DOHH2 (cell line): ENCODE measurements around the gene MVB12B.
A peak's percentile ranks its signal among the peaks of the same experiment; 100 is the strongest.

Source experiments
- H3F3A ChIP-seq: fragments of 200-600 bp; sonication (generic), shearing (Covaris generic); 2 replicates; pipeline ENCODE4 v1.6.0; 2016; ENCODE audit warnings: antibody characterized with exemption, mild to moderate bottlenecking; ENCODE audit not compliant: control insufficient read depth, insufficient read depth
- H3K27ac ChIP-seq: fragments of 200-600 bp; sonication (generic); 2 replicates; pipeline ENCODE4 v1.5.1; 2014; ENCODE audit warnings: low read depth, mild to moderate bottlenecking, low read length, moderate library complexity
- H3K27me3 ChIP-seq: fragments of 200-600 bp; sonication (generic); 2 replicates; pipeline ENCODE4 v1.6.1; 2014; ENCODE audit warnings: mild to moderate bottlenecking, low read length, mixed read lengths; ENCODE audit not compliant: control insufficient read depth
- H3K36me3 ChIP-seq: fragments of 200-600 bp; sonication (generic); 2 replicates; pipeline ENCODE4 v1.6.1; 2014; ENCODE audit warnings: mild to moderate bottlenecking, low read length, moderate library complexity, mixed read lengths; ENCODE audit not compliant: control insufficient read depth
- H3K4me1 ChIP-seq: fragments of 200-600 bp; sonication (generic); 2 replicates; pipeline ENCODE4 v1.6.1; 2014; ENCODE audit warnings: mild to moderate bottlenecking, low read length, mixed read lengths; ENCODE audit not compliant: control insufficient read depth
- H3K4me2 ChIP-seq: fragments of 200-600 bp; sonication (generic); 2 replicates; pipeline ENCODE4 v1.6.0; 2014; ENCODE audit warnings: mild to moderate bottlenecking, low read length, moderate library complexity
- H3K4me3 ChIP-seq: fragments of 200-600 bp; sonication (generic); 2 replicates; pipeline ENCODE4 v1.5.1; 2014; ENCODE audit warnings: mild to moderate bottlenecking, low read length, mixed read lengths
- H3K79me2 ChIP-seq: fragments of 200-600 bp; sonication (generic); 2 replicates; pipeline ENCODE4 v1.6.1; 2014; ENCODE audit warnings: mild to moderate bottlenecking, low read length, mixed read lengths; ENCODE audit not compliant: control insufficient read depth
- H3K9me2 ChIP-seq: fragments of 200-600 bp; sonication (generic); replicated peaks from 2 replicates; pipeline ENCODE4 v1.6.1; 2014; ENCODE audit warnings: mild to moderate bottlenecking, low read length, mixed read lengths; ENCODE audit not compliant: control insufficient read depth
- H3K9me3 ChIP-seq: fragments of 200-600 bp; sonication (generic); 2 replicates; pipeline ENCODE4 v1.6.1; 2014; ENCODE audit warnings: antibody characterized with exemption, low read length, mixed read lengths; ENCODE audit not compliant: control insufficient read depth, insufficient read depth
- H4K20me1 ChIP-seq: fragments of 200-600 bp; sonication (generic); 2 replicates; pipeline ENCODE4 v1.6.0; 2014; ENCODE audit warnings: low read depth, mild to moderate bottlenecking, antibody characterized with exemption, low read length, moderate library complexity; ENCODE audit not compliant: control insufficient read depth, insufficient read depth
- EZH2phosphoT487 ChIP-seq: fragments of 200-600 bp; sonication (generic); IDR thresholded peaks from 2 replicates; pipeline ENCODE4 v1.6.1; 2017; ENCODE audit warnings: borderline replicate concordance, mild to moderate bottlenecking, antibody characterized with exemption, low read length, moderate library complexity, mixed read lengths
- TF ChIP-seq, protein P1 (sequence below): fragments of 200-600 bp; sonication (generic); IDR thresholded peaks from one replicate; pipeline ENCODE4 v1.5.1; 2014; ENCODE audit warnings: antibody characterized with exemption, mild to moderate bottlenecking, low read depth, low read length; ENCODE audit not compliant: poor library complexity, severe bottlenecking

MVB12B gene

DNA sequence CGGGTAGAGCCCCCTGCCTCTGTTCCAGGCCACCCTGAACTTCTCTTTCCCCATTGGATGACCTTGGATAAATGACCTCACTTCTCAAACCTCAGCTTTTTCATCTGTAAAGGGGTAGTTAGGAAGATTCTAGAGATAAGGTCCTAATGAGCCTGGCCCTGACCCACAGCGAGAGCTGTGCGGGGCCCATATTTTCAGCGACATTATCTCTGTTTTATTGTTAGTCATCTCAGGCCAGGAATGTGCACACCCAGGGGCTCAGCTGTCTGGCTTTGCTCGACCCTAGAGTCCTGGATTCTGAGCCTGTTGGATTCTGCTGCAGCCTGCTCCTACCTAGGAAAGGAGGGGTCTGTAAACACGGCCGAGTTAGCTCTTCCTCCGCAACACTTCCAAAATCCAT is 205.9 kb downstream of the MVB12B start:
- H3F3A ChIP-seq, result peaks cover 28% of the 10 kb centered on the region
- H3K9me3 ChIP-seq, result no peaks in the 10 kb centered on the region
- no peaks in the 10 kb centered on the region for H3K36me3 ChIP-seq
- peak overlapping the region; percentile 80 for H3K4me3 ChIP-seq
- TF ChIP-seq, protein P1, sequence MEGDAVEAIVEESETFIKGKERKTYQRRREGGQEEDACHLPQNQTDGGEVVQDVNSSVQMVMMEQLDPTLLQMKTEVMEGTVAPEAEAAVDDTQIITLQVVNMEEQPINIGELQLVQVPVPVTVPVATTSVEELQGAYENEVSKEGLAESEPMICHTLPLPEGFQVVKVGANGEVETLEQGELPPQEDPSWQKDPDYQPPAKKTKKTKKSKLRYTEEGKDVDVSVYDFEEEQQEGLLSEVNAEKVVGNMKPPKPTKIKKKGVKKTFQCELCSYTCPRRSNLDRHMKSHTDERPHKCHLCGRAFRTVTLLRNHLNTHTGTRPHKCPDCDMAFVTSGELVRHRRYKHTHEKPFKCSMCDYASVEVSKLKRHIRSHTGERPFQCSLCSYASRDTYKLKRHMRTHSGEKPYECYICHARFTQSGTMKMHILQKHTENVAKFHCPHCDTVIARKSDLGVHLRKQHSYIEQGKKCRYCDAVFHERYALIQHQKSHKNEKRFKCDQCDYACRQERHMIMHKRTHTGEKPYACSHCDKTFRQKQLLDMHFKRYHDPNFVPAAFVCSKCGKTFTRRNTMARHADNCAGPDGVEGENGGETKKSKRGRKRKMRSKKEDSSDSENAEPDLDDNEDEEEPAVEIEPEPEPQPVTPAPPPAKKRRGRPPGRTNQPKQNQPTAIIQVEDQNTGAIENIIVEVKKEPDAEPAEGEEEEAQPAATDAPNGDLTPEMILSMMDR, result no peak
- TF ChIP-seq EZH2phosphoT487, result no peak
- peak overlapping the region; percentile 100 for H3K27ac ChIP-seq
- no peaks in the 10 kb centered on the region for H3K27me3 ChIP-seq
- H3K4me2 ChIP-seq, result peak overlapping the region; percentile 97
- H3K79me2 ChIP-seq, result peaks cover 15% of the 10 kb centered on the region
- peaks cover 77% of the 10 kb centered on the region for H3K4me1 ChIP-seq
- no peaks in the 10 kb centered on the region for H4K20me1 ChIP-seq
- no peaks in the 10 kb centered on the region for H3K9me2 ChIP-seq

- Histone ChIP-seq H3K27ac (peak overlapping the region; percentile 100), H3K36me3 (no peaks in the 10 kb centered on the region), H3F3A (peaks cover 28% of the 10 kb centered on the region), H3K9me2 (no peaks in the 10 kb centered on the region), H3K4me1 (peaks cover 85% of the 10 kb centered on the region), H3K79me2 (peaks cover 15% of the 10 kb centered on the region), H3K4me3 (peak overlapping the region; percentile 80), H3K4me2 (peak overlapping the region; percentile 97), H3K27me3 (no peaks in the 10 kb centered on the region), H4K20me1 (no peaks in the 10 kb centered on the region), H3K9me3 (no peaks in the 10 kb centered on the region)
- TF ChIP-seq, protein P1, result no peak
- no peak for TF ChIP-seq EZH2phosphoT487
Measured at GRCh38 chr9:126532951-126533925, 206.6 kb downstream of the MVB12B start.

DNA sequence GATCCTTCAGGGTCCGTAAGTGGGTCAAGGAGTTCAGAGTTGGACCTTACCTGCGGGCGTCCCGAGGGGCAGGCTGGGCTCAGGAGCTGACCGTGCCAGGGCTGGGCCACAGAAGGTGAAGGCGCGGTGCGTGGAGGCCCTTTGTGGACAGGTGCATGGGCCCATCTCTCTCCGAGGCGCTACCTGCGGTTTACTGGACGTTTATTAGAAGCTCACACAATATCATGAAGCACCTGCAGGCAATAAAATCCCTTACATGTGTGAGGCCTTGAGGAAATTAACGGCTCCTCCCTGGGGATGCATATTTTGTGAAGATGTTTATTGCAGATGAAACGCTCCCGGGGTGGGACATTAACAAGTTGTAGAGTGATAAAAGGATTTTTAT is 207.3 kb downstream of the MVB12B start:
- Histone ChIP-seq H4K20me1 (no peaks in the 10 kb centered on the region), H3K27ac (peak overlapping the region; percentile 100), H3K4me2 (peak overlapping the region; percentile 97), H3K9me2 (no peaks in the 10 kb centered on the region), H3K4me3 (peak overlapping the region; percentile 80), H3K9me3 (no peaks in the 10 kb centered on the region), H3K27me3 (no peaks in the 10 kb centered on the region), H3F3A (peaks cover 28% of the 10 kb centered on the region), H3K79me2 (peaks cover 15% of the 10 kb centered on the region), H3K4me1 (peaks cover 91% of the 10 kb centered on the region), H3K36me3 (no peaks in the 10 kb centered on the region)
- TF ChIP-seq EZH2phosphoT487, result no peak
- TF ChIP-seq, protein P1, result no peak
